ENCODE results near the gene ZKSCAN4. TPM values are rescaled to one million over a fixed set of nuclear protein-coding genes. Genes with fewer than 3 reads are reported as not detected.

The ZKSCAN4 gene
- total and polyA plus RNA-seq, 2 of the 8 experiments (the other 6 are each of a cell fraction or from before 2014, with no cell fraction given): 2.2 to 6.6 TPM

DNA sequence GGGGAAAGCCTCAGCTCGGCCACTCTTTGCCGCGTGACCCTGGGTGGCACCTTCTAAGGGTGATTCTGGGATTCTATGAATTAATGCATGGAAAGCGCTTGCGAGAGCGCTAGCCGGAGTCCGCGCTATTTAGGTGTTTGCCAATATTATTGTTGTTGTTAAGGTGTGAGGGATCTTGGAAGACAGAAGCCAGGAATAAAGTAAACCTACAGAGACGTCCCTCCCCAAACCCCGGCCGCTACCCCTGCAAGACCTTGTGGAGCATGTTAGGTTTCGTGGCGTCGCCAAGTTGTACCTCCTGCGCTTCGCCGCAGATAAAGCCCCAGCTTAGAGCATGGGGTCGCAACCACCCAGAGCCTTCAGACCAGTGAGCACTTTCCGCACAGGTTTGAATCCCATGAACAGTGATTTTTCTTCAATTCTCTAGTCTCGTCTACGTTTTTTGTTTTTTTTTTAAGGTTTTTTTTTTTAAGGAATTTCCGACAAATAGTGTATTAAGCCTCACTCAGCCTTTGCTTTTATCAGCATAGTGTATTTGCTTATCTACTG lies 43.9 kb downstream of the ZKSCAN4 start:
- peaks cover 0 to 1% of the 10 kb centered on the region in 2 experiments for H4K20me1 ChIP-seq (replicated peaks in 1 of 2; ENCODE audit: control insufficient read depth in 1 of 2, insufficient read depth in 2 of 2, low read length in 2 of 2)
- no peak overlapping the region for H2BK20ac ChIP-seq (ENCODE audit: low read length)
- 7% methylated on average over 23 of the region's 23 CpGs; no CpG with 5 or more reads in 1 of the 2 experiments for WGBS, 2 experiments (ENCODE audit: extremely low coverage in 1 of 2, insufficient coverage in 1 of 2, insufficient read length in 1 of 2, insufficient replicate concordance in 2 of 2, low coverage in 1 of 2, low lambda C conversion rate in 2 of 2, missing lambda C conversion rate in 1 of 2)
- no peaks in the 10 kb centered on the region for H3K9me3 ChIP-seq (ENCODE audit: insufficient read depth in 2 of 2, low read depth in 1 of 2, low read length in 1 of 2)
- H3K23ac ChIP-seq (ENCODE audit: insufficient read length): no peak overlapping the region
- H4K91ac ChIP-seq (replicated peaks; ENCODE audit: insufficient read length, low read length): no peak overlapping the region
- peak overlapping the region; percentile 97; the same call in 1 of the 2 replicates for H2AFZ ChIP-seq (ENCODE audit: low read length)
- no peak overlapping the region for H2AK5ac ChIP-seq (ENCODE audit: low read depth, low read length)
- peak overlapping the region; percentile 81 to 96 for H3K4me2 ChIP-seq (ENCODE audit: insufficient read depth in 1 of 2, low read depth in 2 of 2, low read length in 2 of 2)
- H3K27me3 ChIP-seq (replicated peaks in 1 of 4; ENCODE audit: control insufficient read depth in 3 of 4, extremely low read depth in 1 of 4, insufficient read depth in 3 of 4, low read length in 3 of 4): peaks cover 32 to 70% (median 53%) of the 10 kb centered on the region in 4 experiments
- H3K18ac ChIP-seq (ENCODE audit: extremely low read depth, low read length): no peak overlapping the region
- peak overlapping the region; percentile 31 to 71 (median 60); a peak in 7 of 8 replicates for H3K4me3 ChIP-seq (ENCODE audit: extremely low read depth in 1 of 4, insufficient read depth in 2 of 4, low read depth in 3 of 4, low read length in 4 of 4)
- POLR2A ChIA-PET (ENCODE audit: partially characterized antibody): interaction anchor here (1.3 to 1.4 kb wide), 2 partner anchors 45 to 127 kb away, joined by 3 read pairs; partner anchors contain the start of gene ZSCAN31
- FAIRE-seq (peak; percentile 77), DNase-seq (ENCODE audit: low read depth in 1 of 2, low spot score in 2 of 2) (peak in 1 of 2 experiments; percentile 55)
- no peak overlapping the region for H4K8ac ChIP-seq (ENCODE audit: extremely low read depth, insufficient read depth, low read length)
- no peak overlapping the region for H2BK120ac ChIP-seq (replicated peaks; ENCODE audit: low read depth, low read length)
- no peak overlapping the region for H3K4ac ChIP-seq (replicated peaks; ENCODE audit: insufficient read length, low read depth, low read length)
- no peaks in the 10 kb centered on the region for H3K79me2 ChIP-seq (ENCODE audit: control insufficient read depth in 1 of 2, insufficient read depth in 2 of 2, low read length in 2 of 2)
- no peak overlapping the region for H3K14ac ChIP-seq (ENCODE audit: insufficient read length)
- H3K79me1 ChIP-seq (ENCODE audit: low read depth, low read length): no peaks in the 10 kb centered on the region
- H4K5ac ChIP-seq (ENCODE audit: insufficient read length, low read depth, low read length): no peak overlapping the region
- H3K4me1 ChIP-seq (replicated peaks in 1 of 4; ENCODE audit: control insufficient read depth in 3 of 4, insufficient read depth in 4 of 4, low read length in 3 of 4): peaks cover 0 to 2% (median 0%) of the 10 kb centered on the region in 4 experiments; a peak in 2 of 7 replicates
- no peak overlapping the region for H3K9ac ChIP-seq (replicated peaks in 1 of 4; ENCODE audit: extremely low read depth in 1 of 4, low read depth in 3 of 4, low read length in 3 of 4)
- H3K36me3 ChIP-seq (ENCODE audit: control insufficient read depth in 2 of 4, insufficient read depth in 4 of 4, low read length in 3 of 4): no peaks in the 10 kb centered on the region
- H3K23me2 ChIP-seq (ENCODE audit: low read depth, low read length): peaks cover 19% of the 10 kb centered on the region
- H2BK12ac ChIP-seq (ENCODE audit: low read depth, low read length): no peak overlapping the region
- no peak overlapping the region for H3K56ac ChIP-seq (replicated peaks; ENCODE audit: insufficient read length, low read depth, low read length)
- no peak overlapping the region for H2BK5ac ChIP-seq (ENCODE audit: low read depth, low read length)
- no peak overlapping the region for H3K27ac ChIP-seq (ENCODE audit: low read depth, low read length)
- CTCF ChIA-PET (ENCODE audit: partially characterized antibody): interaction anchor here (1.3 kb wide), 1 partner anchor 10 kb away, joined by 4 read pairs; no protein-coding TSS in a partner anchor
- no peak overlapping the region for H2BK15ac ChIP-seq (ENCODE audit: low read length)
- TF ChIP-seq CHD2 (IDR thresholded peaks at IDR 0.05; ENCODE audit: low read length) (no peak), RFX5 (IDR thresholded peaks at IDR 0.05; ENCODE audit: borderline replicate concordance, low read depth, low read length) (no peak), E2F6 (IDR thresholded peaks at IDR 0.05) (peak; percentile 56; the same call in 1 of the 2 replicates), SUZ12 (IDR thresholded peaks at IDR 0.05; ENCODE audit: low read length) (peak; percentile 63), USF2 (IDR thresholded peaks at IDR 0.05; ENCODE audit: low read length) (no peak), SIX5 (IDR thresholded peaks at IDR 0.05; ENCODE audit: low read depth, low read length) (no peak), ASH2L (IDR thresholded peaks at IDR 0.05; ENCODE audit: low read length) (no peak), FOSL1 (IDR thresholded peaks at IDR 0.05; ENCODE audit: insufficient read depth, low read depth, low read length) (no peak), SP2 (IDR thresholded peaks at IDR 0.05; ENCODE audit: low read length) (no peak), HDAC6 (IDR thresholded peaks at IDR 0.05; ENCODE audit: low read depth, low read length) (no peak), SIN3A (conservative IDR thresholded peaks at IDR 0.05 in 1 of 2, IDR thresholded peaks at IDR 0.05 in 1 of 2; ENCODE audit: low read depth in 1 of 2, low read length in 2 of 2) (no peak)
